GM21723 (cell line): Measurements from ENCODE around the gene EPG5.
"Not testable (repeated sequence)": the region's sequence is repeated elsewhere in the genome, so short reads cannot be mapped to it uniquely, and the experiment has no call there.

Experiments
- ATAC-seq: cut with Tn5 transposase; IDR thresholded peaks from one replicate; pipeline ENCODE4 v1.9.1; 2021; ENCODE audit warnings: mild to moderate bottlenecking, moderate library complexity; ENCODE audit not compliant: unreplicated experiment

Gene EPG5

GRCh38 chr18:45980229-45980628 is 13.1 kb upstream of the EPG5 start:
- ATAC-seq, result no peak

GRCh38 chr18:45978084-45978483 is 11.0 kb upstream of the EPG5 start:
- ATAC-seq, result no peak

- no peak for ATAC-seq
These were observed 9.8 kb upstream of the EPG5 start for GRCh38 chr18:45976974-45977373.

- no peak for ATAC-seq
These were observed 9.4 kb upstream of the EPG5 start for GRCh38 chr18:45976566-45976965.

GRCh38 chr18:45974088-45974536 is 7.0 kb upstream of the EPG5 start:
- ATAC-seq, result no peak

- ATAC-seq, result not testable (repeated sequence)
These were observed 2.2 kb downstream of the EPG5 start for GRCh38 chr18:45964913-45965312.

- ATAC-seq, result no peak
These were observed 4.3 kb downstream of the EPG5 start for GRCh38 chr18:45962866-45963265.

GRCh38 chr18:45962461-45962860 is 4.7 kb downstream of the EPG5 start:
- no peak for ATAC-seq

- ATAC-seq, result not testable (repeated sequence)
These were observed 7.6 kb downstream of the EPG5 start for GRCh38 chr18:45959484-45959883.

- ATAC-seq, result no peak
These were observed 8.4 kb downstream of the EPG5 start for GRCh38 chr18:45958730-45959129.

GRCh38 chr18:45958027-45958426 is 9.1 kb downstream of the EPG5 start:
- no peak for ATAC-seq

GRCh38 chr18:45957100-45957499 is 10.0 kb downstream of the EPG5 start:
- ATAC-seq, result no peak

GRCh38 chr18:45954070-45954934 is 12.8 kb downstream of the EPG5 start:
- no peak for ATAC-seq

GRCh38 chr18:45951016-45951714 is 16.0 kb downstream of the EPG5 start:
- no peak for ATAC-seq

- ATAC-seq, result no peak
These were observed 21.5 kb downstream of the EPG5 start for GRCh38 chr18:45945669-45946068.

- no peak for ATAC-seq
These were observed 26.4 kb downstream of the EPG5 start for GRCh38 chr18:45940724-45941123.

GRCh38 chr18:45939236-45939635 is 27.9 kb downstream of the EPG5 start:
- no peak for ATAC-seq

GRCh38 chr18:45938488-45938935 is 28.6 kb downstream of the EPG5 start:
- ATAC-seq, result no peak

GRCh38 chr18:45935591-45936335 is 31.4 kb downstream of the EPG5 start:
- ATAC-seq, result no peak

GRCh38 chr18:45932708-45933107 is 34.4 kb downstream of the EPG5 start:
- ATAC-seq, result no peak

GRCh38 chr18:45930963-45931362 is 36.2 kb downstream of the EPG5 start:
- no peak for ATAC-seq
